Activated CD8-positive, alpha-beta memory T cell treated with anti-CD3 and anti-CD28 coated beads, Interleukin-2, amount 50 U/mL, for 24 hours (primary cell): ENCODE data around the gene KLHDC2.
"Not testable (repeated sequence)": the region's sequence is repeated elsewhere in the genome, so short reads cannot be mapped to it uniquely, and the experiment has no call there.

Experiments
- DNase-seq: peaks from one replicate; pipeline ENCODE4 v3.0.0-alpha.2; 2020; ENCODE audit errors: extremely low read depth

KLHDC2 gene, protein sequence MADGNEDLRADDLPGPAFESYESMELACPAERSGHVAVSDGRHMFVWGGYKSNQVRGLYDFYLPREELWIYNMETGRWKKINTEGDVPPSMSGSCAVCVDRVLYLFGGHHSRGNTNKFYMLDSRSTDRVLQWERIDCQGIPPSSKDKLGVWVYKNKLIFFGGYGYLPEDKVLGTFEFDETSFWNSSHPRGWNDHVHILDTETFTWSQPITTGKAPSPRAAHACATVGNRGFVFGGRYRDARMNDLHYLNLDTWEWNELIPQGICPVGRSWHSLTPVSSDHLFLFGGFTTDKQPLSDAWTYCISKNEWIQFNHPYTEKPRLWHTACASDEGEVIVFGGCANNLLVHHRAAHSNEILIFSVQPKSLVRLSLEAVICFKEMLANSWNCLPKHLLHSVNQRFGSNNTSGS

GRCh38 chr14:49767571-49768300 lies at the start of gene KLHDC2:
KLHDC2 (plus strand) TSS chr14:49768153; CDS start chr14:49768469, 316 bp downstream.
- DNase-seq, result peak; percentile 53

GRCh38 chr14:49720744-49721143 lies 47.2 kb upstream of the KLHDC2 start:
- no peak for DNase-seq

GRCh38 chr14:49721733-49722435 lies 46.1 kb upstream of the KLHDC2 start:
- not testable (repeated sequence) for DNase-seq

DNA sequence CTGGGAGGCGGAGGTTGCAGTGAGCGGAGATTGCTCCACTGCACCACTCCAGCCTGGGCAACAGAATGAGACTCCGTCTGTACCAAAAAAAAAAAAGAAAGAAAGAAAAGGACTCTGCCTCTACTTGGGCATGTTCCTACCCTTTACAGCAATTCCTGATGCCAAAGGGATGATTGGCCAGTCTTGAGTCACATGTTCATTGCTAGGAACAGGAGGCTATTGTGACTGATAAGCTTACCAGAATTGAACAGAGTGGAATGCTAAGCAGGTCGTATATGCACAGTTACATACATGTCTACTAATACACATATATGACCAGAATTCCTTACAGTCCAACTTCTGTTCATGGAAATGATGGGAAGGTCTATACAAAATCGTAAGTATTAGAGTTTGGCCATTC lies 40.8 kb upstream of the KLHDC2 start:
- no peak for DNase-seq

GRCh38 chr14:49732896-49733295 lies 35.1 kb upstream of the KLHDC2 start:
- no peak for DNase-seq

DNA sequence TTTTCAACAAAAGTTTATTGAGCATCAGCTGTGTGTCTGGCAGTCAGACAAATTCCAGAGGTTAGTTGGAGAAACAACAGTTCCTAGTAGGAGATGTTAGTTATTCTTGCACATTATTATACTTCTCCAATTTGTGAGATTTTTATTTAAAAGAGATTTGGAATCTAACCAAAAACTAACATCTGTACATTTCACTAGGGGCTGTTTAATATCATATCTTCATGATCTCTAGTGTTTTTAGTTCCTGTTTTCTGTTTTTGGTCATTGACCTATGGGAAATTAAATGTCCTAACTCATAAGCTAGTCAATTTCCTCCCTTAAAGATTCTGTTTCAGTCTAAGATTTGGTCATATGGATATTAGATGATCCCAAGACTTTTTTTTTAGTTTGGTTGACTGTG lies 34.1 kb upstream of the KLHDC2 start:
- DNase-seq, result no peak

GRCh38 chr14:49735669-49736068 lies 32.3 kb upstream of the KLHDC2 start:
- not testable (repeated sequence) for DNase-seq

- no peak for DNase-seq
Observed at GRCh38 chr14:49745191-49745590, 22.8 kb upstream of the KLHDC2 start.

DNA sequence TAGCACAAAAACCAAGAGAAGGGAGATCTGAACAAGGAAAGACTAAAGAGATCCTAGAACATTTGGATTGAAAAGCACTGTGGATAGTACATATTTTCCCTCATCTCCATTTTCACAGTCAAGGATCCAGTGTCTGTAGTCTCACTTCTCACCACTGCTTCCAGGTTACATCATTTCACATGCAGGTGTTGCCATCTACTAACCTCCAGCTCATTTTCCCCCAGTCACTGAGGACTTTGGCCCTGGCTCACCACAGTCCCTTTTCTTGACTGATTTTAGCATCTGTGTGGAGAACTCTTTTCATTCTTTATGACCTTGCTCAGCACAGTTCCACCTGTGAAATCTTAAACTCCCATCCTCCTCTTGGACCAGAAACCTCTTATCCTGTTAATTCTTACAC lies 21.5 kb upstream of the KLHDC2 start:
- not testable (repeated sequence) for DNase-seq

DNA sequence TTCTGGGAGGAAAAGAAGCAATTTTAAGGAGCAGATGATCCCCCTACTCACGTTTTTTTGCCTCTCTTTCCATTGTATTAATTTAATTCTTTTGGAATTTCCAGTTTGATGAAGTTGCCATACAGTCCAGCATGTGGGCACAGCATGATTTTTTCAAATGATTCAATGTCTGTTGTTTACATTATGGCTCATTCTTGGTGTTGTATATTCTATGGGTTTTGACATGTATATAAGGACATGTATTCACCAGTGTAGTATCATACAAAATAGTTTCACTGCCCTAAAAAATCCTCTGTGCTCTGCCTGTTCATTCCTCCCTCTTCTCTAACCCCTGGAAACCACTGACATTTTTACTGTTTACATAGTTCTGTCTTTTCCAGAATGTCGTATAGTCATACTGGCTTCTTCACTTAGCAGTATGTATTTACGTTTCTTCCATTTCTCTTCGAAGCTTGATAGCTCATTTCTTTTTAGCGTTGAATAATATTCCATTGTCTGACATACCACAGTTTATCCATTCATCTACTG lies 13.3 kb upstream of the KLHDC2 start:
- no peak for DNase-seq

DNA sequence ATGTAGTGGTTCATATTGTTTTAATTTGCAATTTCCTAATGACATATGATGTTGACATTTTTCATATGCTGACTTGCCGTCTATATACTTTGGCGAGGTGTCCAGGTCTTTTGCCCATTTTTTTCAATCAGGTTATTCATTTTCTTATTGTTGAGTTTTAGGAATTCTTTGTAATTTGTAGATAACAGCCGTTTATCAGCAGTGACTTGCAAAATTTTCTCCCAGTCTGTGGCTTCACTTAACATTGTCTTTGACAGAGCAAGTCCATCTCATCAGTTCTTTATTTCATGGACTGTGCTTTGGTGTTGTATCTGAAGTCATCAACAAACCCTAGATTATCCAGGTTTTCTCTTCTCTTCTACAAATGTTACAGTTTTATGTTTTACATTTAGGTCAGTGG lies 12.6 kb upstream of the KLHDC2 start:
- DNase-seq, result no peak

GRCh38 chr14:49761839-49762551 lies 6.0 kb upstream of the KLHDC2 start:
- no peak for DNase-seq

GRCh38 chr14:49766839-49767238 lies 1.1 kb upstream of the KLHDC2 start:
- DNase-seq, result no peak

- no peak for DNase-seq
Observed at GRCh38 chr14:49767270-49767570, 733 bp upstream of the KLHDC2 start.

GRCh38 chr14:49768301-49769121 lies 558 bp downstream of the KLHDC2 start:
- peak; percentile 56 for DNase-seq

GRCh38 chr14:49769171-49769570 lies 1.2 kb downstream of the KLHDC2 start:
- DNase-seq, result no peak

- DNase-seq, result no peak
Observed at GRCh38 chr14:49769581-49770211, 1.7 kb downstream of the KLHDC2 start.

- DNase-seq, result no peak
Observed at GRCh38 chr14:49770212-49770817, 2.4 kb downstream of the KLHDC2 start.

- not testable (repeated sequence) for DNase-seq
Observed at GRCh38 chr14:49771691-49772090, 3.7 kb downstream of the KLHDC2 start.

DNA sequence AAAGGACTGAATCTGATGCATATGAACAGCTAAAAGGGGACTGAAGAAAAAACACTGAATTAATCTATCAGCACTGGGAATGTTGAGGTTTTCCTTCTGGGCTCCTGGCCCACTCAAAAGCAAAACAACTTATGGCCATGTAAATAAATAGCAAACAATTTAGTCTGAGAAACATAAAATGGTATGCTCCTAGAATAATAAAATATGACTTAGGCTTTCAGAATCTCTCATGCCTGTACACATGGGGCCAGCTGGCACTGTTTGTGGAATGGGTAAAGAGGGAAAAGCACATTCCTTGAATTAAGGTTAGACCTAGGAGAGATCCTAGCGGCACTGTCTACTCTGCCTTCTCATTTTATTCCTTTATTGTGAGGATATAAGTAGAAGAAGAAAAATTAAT lies 6.2 kb downstream of the KLHDC2 start:
- no peak for DNase-seq
